ENCODE measurements around the gene SLC20A1.

- TF ChIP-seq CTCF (IDR thresholded peaks at IDR 0.05; ENCODE audit: insufficient read depth, low read length, poor library complexity, severe bottlenecking) (no peak), EZH2phosphoT487 (conservative IDR thresholded peaks at IDR 0.05; ENCODE audit: low read length) (no peak)
Observed at GRCh38 chr2:112597537-112598322, 48.0 kb upstream of the SLC20A1 start.

All from SU-DHL-6 (cell line).